GM12873 (cell line): Measurements from ENCODE around the gene UROC1.

ENCODE experiments used
- CTCF ChIP-seq: IDR thresholded peaks from 2 replicates; pipeline ENCODE4 v1.5.1; 2012; ENCODE audit warnings: low read depth, mild to moderate bottlenecking, moderate library complexity, low read length, control low read depth; ENCODE audit not compliant: insufficient read depth; ENCODE audit errors: missing control alignments

The UROC1 gene

DNA sequence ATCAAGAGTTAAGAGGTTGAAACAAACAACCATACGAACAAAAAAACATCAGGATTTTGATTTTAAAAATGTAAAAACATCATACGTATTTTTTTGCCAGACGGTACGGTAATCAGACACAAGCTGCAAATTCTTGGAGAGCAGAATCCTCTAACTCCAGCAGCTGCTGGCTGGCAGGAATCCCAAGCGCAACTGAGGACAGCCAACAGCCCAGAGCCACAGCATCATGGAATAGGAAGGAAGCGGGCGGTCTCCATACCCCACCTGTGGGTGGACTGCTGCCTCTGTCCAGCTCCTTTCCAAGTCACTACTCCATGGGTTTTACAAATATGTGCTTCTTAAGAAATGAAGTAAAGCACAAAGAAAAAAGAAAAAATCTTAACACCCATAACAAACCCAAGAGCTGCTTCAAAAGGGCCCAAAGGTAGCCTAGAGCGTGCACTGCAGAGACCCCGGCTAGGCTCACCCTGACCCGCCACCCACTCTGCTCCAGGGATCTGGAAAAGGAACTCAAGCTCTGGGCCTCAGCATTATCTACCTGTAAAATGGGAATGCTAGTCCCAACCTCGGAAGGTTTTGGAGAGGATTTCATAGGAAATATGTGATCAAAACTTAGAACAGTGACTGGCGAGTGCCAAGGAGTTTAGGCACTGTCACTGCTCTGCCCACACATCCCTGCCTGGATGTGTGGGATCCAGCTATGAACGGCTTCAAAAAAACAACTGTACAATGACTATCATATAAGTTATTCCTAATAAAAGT lies 75.3 kb downstream of the UROC1 start:
- no peak for TF ChIP-seq CTCF

DNA sequence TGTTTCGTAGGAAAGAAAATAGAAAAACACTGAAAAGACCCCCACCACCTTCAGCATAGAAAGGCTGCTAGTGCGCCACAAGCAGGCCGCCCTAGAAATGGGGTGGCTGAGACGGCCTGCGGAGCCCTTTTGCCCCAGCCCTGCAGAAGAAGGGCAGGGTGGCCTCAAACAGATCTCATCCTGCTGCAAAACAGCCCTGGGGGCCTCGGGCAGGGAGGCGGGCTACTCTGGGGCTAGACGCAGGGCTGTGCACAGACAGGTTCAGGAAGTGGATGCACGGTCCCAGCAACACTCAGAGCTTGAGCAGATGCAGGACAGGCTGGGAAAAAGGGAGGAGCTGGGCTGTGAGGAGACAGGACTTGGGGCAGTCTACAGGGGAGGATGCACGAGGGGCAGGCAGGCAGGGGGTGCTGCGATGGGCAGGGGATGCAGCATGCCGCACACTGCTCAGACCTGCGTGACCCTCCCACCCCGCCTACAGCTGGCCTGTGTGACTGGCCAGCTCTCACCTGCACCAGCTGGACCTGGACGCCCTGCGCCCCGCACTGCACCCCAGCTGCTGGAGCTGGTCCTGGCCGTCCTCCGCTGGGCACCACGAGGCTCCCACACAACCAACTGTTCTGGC lies 76.2 kb downstream of the UROC1 start:
- TF ChIP-seq CTCF = no peak

- TF ChIP-seq CTCF = no peak
Observed at GRCh38 chr3:126440709-126440995, 76.9 kb downstream of the UROC1 start.

DNA sequence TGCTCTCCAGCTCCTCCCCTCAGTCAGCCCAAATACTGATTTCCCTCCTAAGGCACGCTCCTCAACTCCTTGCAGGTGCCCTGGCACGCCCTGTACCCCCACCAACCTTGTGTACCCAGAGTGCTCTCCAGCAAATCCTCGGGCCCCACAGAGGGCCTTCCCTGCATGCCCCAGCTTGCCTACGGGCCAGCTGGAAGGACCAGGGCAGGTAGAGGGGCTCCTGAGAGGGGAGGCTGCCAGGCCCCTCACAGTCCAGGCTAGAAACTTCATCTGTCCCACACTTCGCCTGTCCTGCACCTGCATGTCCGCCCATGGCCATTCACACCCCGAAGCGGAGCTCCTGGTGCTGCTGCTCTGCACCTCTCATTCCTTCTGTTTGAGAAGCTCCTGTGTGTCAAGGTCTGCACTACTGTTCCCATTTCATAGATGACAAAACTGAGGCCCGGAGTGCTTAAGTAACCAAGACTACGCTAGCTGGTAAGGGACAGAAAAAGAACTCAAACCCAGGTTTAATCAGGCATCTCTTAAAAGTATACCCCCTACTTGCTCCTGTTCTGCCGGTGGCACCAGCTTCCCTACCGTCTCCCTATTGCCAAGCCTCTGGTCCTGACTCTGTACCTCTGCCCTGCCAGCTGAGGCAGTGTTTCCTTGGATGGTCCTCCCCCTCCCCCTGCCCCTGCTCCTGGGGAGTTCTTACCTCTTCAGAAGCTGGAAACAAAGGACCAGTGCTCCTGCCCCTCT lies 77.4 kb downstream of the UROC1 start:
- no peak for TF ChIP-seq CTCF

GRCh38 chr3:126439346-126439967 lies 78.1 kb downstream of the UROC1 start:
- no peak for TF ChIP-seq CTCF

DNA sequence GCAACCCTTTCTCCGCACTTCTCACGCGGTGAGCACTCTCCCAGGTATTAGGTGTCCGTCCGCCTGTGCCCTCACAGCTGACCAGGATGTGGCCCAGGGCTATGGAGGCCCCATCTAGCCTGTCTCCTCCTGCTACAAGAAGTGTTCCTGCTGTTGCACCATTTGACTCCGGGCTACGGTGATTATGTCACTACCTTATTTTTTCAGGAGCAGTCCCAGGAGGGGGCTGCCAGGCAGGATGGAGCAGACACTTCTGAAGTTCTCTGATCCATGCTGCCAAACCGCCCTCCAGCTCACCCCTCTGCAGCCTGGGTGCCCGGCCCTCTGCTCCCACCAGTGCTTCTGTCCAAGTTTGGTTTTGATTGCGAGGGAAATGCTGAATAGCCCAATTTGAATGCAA lies 78.8 kb downstream of the UROC1 start:
- no peak for TF ChIP-seq CTCF

DNA sequence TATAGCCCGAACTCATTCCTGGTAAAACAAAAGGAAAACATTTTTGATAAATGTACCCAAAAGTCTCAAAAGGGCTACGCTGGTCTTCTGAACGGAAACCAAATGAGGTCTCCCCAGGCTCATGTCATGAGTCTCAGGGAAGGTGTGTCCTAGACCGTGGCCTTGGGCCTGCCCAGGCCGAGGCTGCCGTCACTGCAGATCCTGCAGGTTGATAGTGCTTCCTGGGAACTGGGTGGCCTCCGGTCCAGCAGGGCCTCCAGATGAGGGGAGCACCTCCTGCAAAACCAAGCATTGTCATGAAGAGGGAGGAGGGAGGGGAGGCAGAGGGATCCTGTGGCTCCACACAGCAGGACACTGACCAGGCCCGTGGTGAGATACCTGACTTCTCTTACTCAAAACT lies 79.4 kb downstream of the UROC1 start:
- TF ChIP-seq CTCF = no peak
